GM19328 (cell line): ENCODE results near the gene MADCAM1.
"Not testable (repeated sequence)": the region's sequence is repeated elsewhere in the genome, so short reads cannot be mapped to it uniquely, and the experiment has no call there.

Experiments
- ATAC-seq: cut with Tn5 transposase; IDR thresholded peaks from one replicate; pipeline ENCODE4 v1.9.1; 2021; ENCODE audit warnings: mild to moderate bottlenecking, moderate library complexity; ENCODE audit not compliant: unreplicated experiment

The MADCAM1 gene

GRCh38 chr19:496112-496665 is at the start of gene MADCAM1:
MADCAM1 (plus strand) TSS chr19:496486; CDS start chr19:496500, 14 bp downstream.
- no peak for ATAC-seq

- ATAC-seq = no peak
These were observed 49.2 kb upstream of the MADCAM1 start for GRCh38 chr19:447064-447426.

- ATAC-seq = no peak
These were observed 48.3 kb upstream of the MADCAM1 start for GRCh38 chr19:447816-448560.

- ATAC-seq = no peak
These were observed 46.4 kb upstream of the MADCAM1 start for GRCh38 chr19:449916-450315.

- not testable (repeated sequence) for ATAC-seq
These were observed 45.3 kb upstream of the MADCAM1 start for GRCh38 chr19:450912-451481.

GRCh38 chr19:452829-453228 is 43.5 kb upstream of the MADCAM1 start:
- ATAC-seq = no peak

- no peak for ATAC-seq
These were observed 42.7 kb upstream of the MADCAM1 start for GRCh38 chr19:453606-454005.

- no peak for ATAC-seq
These were observed 41.1 kb upstream of the MADCAM1 start for GRCh38 chr19:455031-455705.

GRCh38 chr19:455851-456546 is 40.3 kb upstream of the MADCAM1 start:
- no peak for ATAC-seq

- ATAC-seq = no peak
These were observed 39.7 kb upstream of the MADCAM1 start for GRCh38 chr19:456547-457110.

- no peak for ATAC-seq
These were observed 38.6 kb upstream of the MADCAM1 start for GRCh38 chr19:457636-458035.

- no peak for ATAC-seq
These were observed 37.9 kb upstream of the MADCAM1 start for GRCh38 chr19:458091-459042.

- ATAC-seq = no peak
These were observed 36.4 kb upstream of the MADCAM1 start for GRCh38 chr19:459724-460511.

- no peak for ATAC-seq
These were observed 35.2 kb upstream of the MADCAM1 start, which contains the start of gene SHC2 for GRCh38 chr19:460877-461720. SHC2 (minus strand) TSS chr19:461033; CDS start chr19:460996, 37 bp downstream.

GRCh38 chr19:461721-462551 is 34.4 kb upstream of the MADCAM1 start:
- no peak for ATAC-seq

GRCh38 chr19:463483-464207 is 32.6 kb upstream of the MADCAM1 start:
- ATAC-seq = no peak

- ATAC-seq = no peak
These were observed 32.1 kb upstream of the MADCAM1 start for GRCh38 chr19:464208-464545.
